ENCODE measurements around the gene C4orf50.
"Not testable (repeated sequence)": the region's sequence is repeated elsewhere in the genome, so short reads cannot be mapped to it uniquely, and the experiment has no call there.

- TF ChIP-seq CTCF (IDR thresholded peaks at IDR 0.05; ENCODE audit: insufficient read depth, low read depth, low read length); EZH2 (IDR thresholded peaks at IDR 0.05; ENCODE audit: insufficient read depth, low read length): not testable (repeated sequence)
These were observed 161.9 kb downstream of the C4orf50 start for GRCh38 chr4:5856362-5856761.

Measured in astrocyte (in vitro differentiated cells and primary cell).